Endodermal cell (in vitro differentiated cells): ENCODE data around the gene PKD1. TPM values are rescaled to one million over a fixed set of nuclear protein-coding genes. Genes with fewer than 3 reads are reported as not detected.
"Not testable (repeated sequence)": the region's sequence is repeated elsewhere in the genome, so short reads cannot be mapped to it uniquely, and the experiment has no call there.

ENCODE experiments used
- DNase-seq: peaks from one replicate; pipeline ENCODE4 v3.0.0-alpha.2; 2017
- H3K27ac ChIP-seq: 2 replicates; pipeline ENCODE4 v1.5.1; 2013; ENCODE audit warnings: mild to moderate bottlenecking, low read depth, low read length, moderate library complexity
- H3K27me3 ChIP-seq: 2 replicates; pipeline ENCODE4 v1.6.1; 2013; ENCODE audit warnings: mild to moderate bottlenecking, low read length, moderate library complexity; ENCODE audit not compliant: insufficient read depth, control insufficient read depth, poor library complexity, severe bottlenecking
- H3K36me3 ChIP-seq: 2 replicates; pipeline ENCODE4 v1.7.0; 2013; ENCODE audit warnings: mild to moderate bottlenecking, low read length, moderate library complexity; ENCODE audit not compliant: control insufficient read depth, insufficient read depth
- H3K4me1 ChIP-seq: one replicate; pipeline ENCODE4 v1.7.0; 2013; ENCODE audit warnings: low read length; ENCODE audit not compliant: control insufficient read depth, insufficient read depth
- H3K4me3 ChIP-seq: 2 replicates; pipeline ENCODE4 v1.5.1; 2013; ENCODE audit warnings: mild to moderate bottlenecking, low read length, moderate library complexity
- H3K9ac ChIP-seq: 2 replicates; pipeline ENCODE4 v1.6.1; 2013; ENCODE audit warnings: mild to moderate bottlenecking, low read length, moderate library complexity; ENCODE audit not compliant: poor library complexity, severe bottlenecking; ENCODE audit errors: extremely low read depth
- H3K9me3 ChIP-seq: 2 replicates; pipeline ENCODE4 v1.6.1; 2013; ENCODE audit warnings: mild to moderate bottlenecking, low read length, moderate library complexity; ENCODE audit not compliant: control insufficient read depth
- H3K27ac Mint-ChIP-seq: 2 replicates; pipeline ENCODE4 v1.8.0; 2020; ENCODE audit warnings: mixed read lengths
- H3K27me3 Mint-ChIP-seq: 2 replicates; pipeline ENCODE4 v1.8.0; 2021; ENCODE audit warnings: mild to moderate bottlenecking, mixed read lengths; ENCODE audit not compliant: insufficient read depth
- H3K36me3 Mint-ChIP-seq: 2 replicates; pipeline ENCODE4 v1.8.0; 2020; ENCODE audit warnings: low read depth, mixed read lengths
- H3K4me1 Mint-ChIP-seq: 2 replicates; pipeline ENCODE4 v1.8.0; 2020; ENCODE audit warnings: mixed read lengths
- H3K4me3 Mint-ChIP-seq: 2 replicates; pipeline ENCODE4 v1.8.0; 2020; ENCODE audit warnings: mild to moderate bottlenecking, moderate library complexity, mixed read lengths
- H3K9me3 Mint-ChIP-seq: 2 replicates; pipeline ENCODE4 v1.8.0; 2020; ENCODE audit warnings: mild to moderate bottlenecking, mixed read lengths
- CTCF ChIP-seq: fragments of 200-600 bp; sonication (generic); conservative IDR thresholded peaks from 2 replicates; pipeline ENCODE4 v1.5.0; 2021; ENCODE audit warnings: antibody characterized with exemption, mild to moderate bottlenecking
- WGBS, 2 experiments: methylation state at CpG; one replicate each; pipeline versions ENCODE4 v1.1.5 to v1.1.7; 2013; ENCODE audit warnings: missing lambda C conversion rate in 2 of 2, mixed read lengths in 1 of 2; ENCODE audit not compliant: insufficient coverage in 1 of 2, insufficient read length in 1 of 2; 5-methylcytosine and 5-hydroxymethylcytosine counted together
- total RNA-seq, 2 donors: library from RNA; stranded (reverse); fragmentation: NEBNext Ultra II Directional in 1 of 2; extraction: Animal tissue kit (Norgen Biotek cat#: 25700) in 1 of 2; gene quantifications; 2 replicates in 1 of 2; 3 replicates in 1 of 2; pipeline ENCODE4 v1.2.1, GENCODE V29; 2021

The PKD1 gene
- total RNA-seq, 2 donors from 2014 or later = 104 to 110 TPM

GRCh38 chr16:2106211-2106610 is 29.5 kb downstream of the PKD1 start:
- not testable (repeated sequence) for H3K4me3 ChIP-seq, H3K9me3 Mint-ChIP-seq, H3K4me3 Mint-ChIP-seq, H3K4me1 ChIP-seq, H3K27ac Mint-ChIP-seq, H3K27me3 ChIP-seq, H3K4me1 Mint-ChIP-seq, H3K9me3 ChIP-seq, H3K36me3 ChIP-seq, H3K27ac ChIP-seq, H3K27me3 Mint-ChIP-seq, H3K9ac ChIP-seq, DNase-seq
- WGBS, 2 experiments = 96 to 98% methylated on average over 9 to 38 of the region's 38 CpGs
- peaks cover 12% of the 10 kb centered on the region for H3K36me3 Mint-ChIP-seq

GRCh38 chr16:2105769-2106168 is 29.9 kb downstream of the PKD1 start:
- H3K36me3 ChIP-seq, H3K4me1 ChIP-seq, H3K27ac Mint-ChIP-seq, H3K9me3 ChIP-seq, H3K4me3 ChIP-seq, H3K27me3 Mint-ChIP-seq, H3K4me1 Mint-ChIP-seq, H3K9me3 Mint-ChIP-seq, H3K27me3 ChIP-seq, DNase-seq, H3K9ac ChIP-seq, H3K4me3 Mint-ChIP-seq, H3K27ac ChIP-seq: not testable (repeated sequence)
- H3K36me3 Mint-ChIP-seq = peaks cover 16% of the 10 kb centered on the region
- WGBS, 2 experiments = 92 to 97% methylated on average over 11 to 16 of the region's 22 CpGs

- H3K4me1 ChIP-seq, DNase-seq, H3K27me3 ChIP-seq, H3K4me3 ChIP-seq, H3K27ac Mint-ChIP-seq, H3K9ac ChIP-seq, H3K27me3 Mint-ChIP-seq, H3K9me3 Mint-ChIP-seq, H3K4me3 Mint-ChIP-seq, H3K9me3 ChIP-seq, H3K36me3 ChIP-seq, H3K4me1 Mint-ChIP-seq, H3K27ac ChIP-seq: not testable (repeated sequence)
- 92 to 93% methylated on average over 17 to 21 of the region's 21 CpGs for WGBS, 2 experiments
- H3K36me3 Mint-ChIP-seq = peaks cover 17% of the 10 kb centered on the region
Measured at GRCh38 chr16:2105291-2105690, 30.4 kb downstream of the PKD1 start.

GRCh38 chr16:2104464-2104863 is 31.2 kb downstream of the PKD1 start:
- not testable (repeated sequence) for DNase-seq, H3K4me1 ChIP-seq, H3K36me3 ChIP-seq, H3K4me3 ChIP-seq, H3K9me3 Mint-ChIP-seq, H3K27ac ChIP-seq, H3K9ac ChIP-seq, H3K4me1 Mint-ChIP-seq, H3K27me3 ChIP-seq, H3K9me3 ChIP-seq, H3K27ac Mint-ChIP-seq, H3K27me3 Mint-ChIP-seq, H3K4me3 Mint-ChIP-seq
- WGBS, 2 experiments = 92 to 94% methylated on average over 11 to 13 of the region's 20 CpGs
- H3K36me3 Mint-ChIP-seq = peaks cover 15% of the 10 kb centered on the region

GRCh38 chr16:2102471-2102870 is 33.2 kb downstream of the PKD1 start:
- Histone ChIP-seq H3K4me3 (no peak overlapping the region), H3K27ac (no peak overlapping the region), H3K27me3 (no peaks in the 10 kb centered on the region), H3K36me3 (no peaks in the 10 kb centered on the region), H3K9ac (no peak overlapping the region), H3K9me3 (no peaks in the 10 kb centered on the region), H3K4me1 (no peaks in the 10 kb centered on the region)
- DNase-seq = no peak
- TF ChIP-seq CTCF = no peak
- no peaks in the 10 kb centered on the region for H3K9me3 Mint-ChIP-seq
- peaks cover 19% of the 10 kb centered on the region for H3K36me3 Mint-ChIP-seq
- no peaks in the 10 kb centered on the region for H3K27me3 Mint-ChIP-seq
- H3K27ac Mint-ChIP-seq = no peak overlapping the region
- 92 to 96% methylated on average over 11 to 19 of the region's 19 CpGs for WGBS, 2 experiments
- no peak overlapping the region for H3K4me3 Mint-ChIP-seq
- H3K4me1 Mint-ChIP-seq = no peaks in the 10 kb centered on the region

GRCh38 chr16:2101581-2101980 is 34.1 kb downstream of the PKD1 start:
- H3K4me1 ChIP-seq, H3K27ac Mint-ChIP-seq, H3K9ac ChIP-seq, H3K36me3 ChIP-seq, H3K27ac ChIP-seq, H3K27me3 ChIP-seq, H3K4me3 ChIP-seq, H3K9me3 Mint-ChIP-seq, H3K4me1 Mint-ChIP-seq, H3K4me3 Mint-ChIP-seq, H3K9me3 ChIP-seq, DNase-seq, H3K27me3 Mint-ChIP-seq: not testable (repeated sequence)
- H3K36me3 Mint-ChIP-seq = peaks cover 20% of the 10 kb centered on the region
- 92 to 96% methylated on average over 4 to 11 of the region's 16 CpGs for WGBS, 2 experiments
